ENCODE results near the gene PRMT5. TPM values are rescaled to one million over a fixed set of nuclear protein-coding genes. Genes with fewer than 3 reads are reported as not detected.
A peak's percentile ranks its signal among the peaks of the same experiment; 100 is the strongest.

PRMT5 gene
- polyA plus RNA-seq, 4 donors: 149 to 160 (median 152) TPM

GRCh38 chr14:22900081-22900799 is 28.9 kb downstream of the PRMT5 start:
- DNase-seq (ENCODE audit: low read depth in 4 of 4, low spot score in 2 of 4): peak in 1 of 4 donors; percentile 55

- DNase-seq (ENCODE audit: low read depth in 4 of 4, low spot score in 2 of 4): no peak
Observed at GRCh38 chr14:22898302-22899090, 30.7 kb downstream of the PRMT5 start.

- DNase-seq (ENCODE audit: low read depth in 4 of 4, low spot score in 2 of 4): no peak
Observed at GRCh38 chr14:22897357-22897756, 31.8 kb downstream of the PRMT5 start.

- no peak for DNase-seq (ENCODE audit: low read depth in 4 of 4, low spot score in 2 of 4)
Observed at GRCh38 chr14:22896760-22897159, 32.4 kb downstream of the PRMT5 start.

GRCh38 chr14:22896356-22896755 is 32.8 kb downstream of the PRMT5 start:
- DNase-seq (ENCODE audit: low read depth in 4 of 4, low spot score in 2 of 4): no peak

- DNase-seq (ENCODE audit: low read depth in 4 of 4, low spot score in 2 of 4): no peak
Observed at GRCh38 chr14:22895402-22895801, 33.8 kb downstream of the PRMT5 start.

GRCh38 chr14:22893706-22894105 is 35.5 kb downstream of the PRMT5 start:
- DNase-seq (ENCODE audit: low read depth in 4 of 4, low spot score in 2 of 4): no peak

- no peak for DNase-seq (ENCODE audit: low read depth in 4 of 4, low spot score in 2 of 4)
Observed at GRCh38 chr14:22892488-22892887, 36.7 kb downstream of the PRMT5 start.

- DNase-seq (ENCODE audit: low read depth in 4 of 4, low spot score in 2 of 4): no peak
Observed at GRCh38 chr14:22890416-22890815, 38.8 kb downstream of the PRMT5 start.

GRCh38 chr14:22888662-22889061 is 40.5 kb downstream of the PRMT5 start:
- no peak for DNase-seq (ENCODE audit: low read depth in 4 of 4, low spot score in 2 of 4)

GRCh38 chr14:22887990-22888378 is 41.2 kb downstream of the PRMT5 start:
- no peak for DNase-seq (ENCODE audit: low read depth in 4 of 4, low spot score in 2 of 4)

- peak; percentile 69 to 88 (median 82) for DNase-seq (ENCODE audit: low read depth in 4 of 4, low spot score in 2 of 4)
Observed at GRCh38 chr14:22887260-22887989, 41.8 kb downstream of the PRMT5 start.

GRCh38 chr14:22886500-22887259 is 42.5 kb downstream of the PRMT5 start:
- peak in 3 of 4 donors; percentile 53 to 65 (median 54) for DNase-seq (ENCODE audit: low read depth in 4 of 4, low spot score in 2 of 4)

GRCh38 chr14:22885975-22886374 is 43.2 kb downstream of the PRMT5 start:
- DNase-seq (ENCODE audit: low read depth in 4 of 4, low spot score in 2 of 4): no peak

- no peak for DNase-seq (ENCODE audit: low read depth in 4 of 4, low spot score in 2 of 4)
Observed at GRCh38 chr14:22884738-22885523, 44.2 kb downstream of the PRMT5 start.

GRCh38 chr14:22884076-22884737 is 45.0 kb downstream of the PRMT5 start:
- DNase-seq (ENCODE audit: low read depth in 4 of 4, low spot score in 2 of 4): no peak

- no peak for DNase-seq (ENCODE audit: low read depth in 4 of 4, low spot score in 2 of 4)
Observed at GRCh38 chr14:22883173-22883976, 45.8 kb downstream of the PRMT5 start, which contains the start of gene REM2. Gene REM2 (plus strand): TSS chr14:22883222. CDS start chr14:22883288, 66 bp downstream.

- DNase-seq (ENCODE audit: low read depth in 4 of 4, low spot score in 2 of 4): peak in 2 of 4 donors; percentile 58 to 78
Observed at GRCh38 chr14:22882529-22883172, 46.5 kb downstream of the PRMT5 start.

Measured in left renal cortex interstitium (tissue), 4 donors.